Type B pancreatic cell (in vitro differentiated cells): Measurements from ENCODE around the gene SOX12. TPM values are rescaled to one million over a fixed set of nuclear protein-coding genes. Genes with fewer than 3 reads are reported as not detected.
"Not testable (repeated sequence)": the region's sequence is repeated elsewhere in the genome, so short reads cannot be mapped to it uniquely, and the experiment has no call there.

Source experiments
- DNase-seq: peaks from one replicate; pipeline ENCODE4 v3.0.0; 2021; ENCODE audit warnings: mixed read lengths; ENCODE audit not compliant: unreplicated experiment; ENCODE audit errors: extremely low spot score
- H3K27ac Mint-ChIP-seq: 2 replicates; pipeline ENCODE4 v1.8.0; 2021; ENCODE audit warnings: mild to moderate bottlenecking, mixed read lengths
- H3K27me3 Mint-ChIP-seq: 2 replicates; pipeline ENCODE4 v1.8.0; 2021; ENCODE audit warnings: mixed read lengths
- H3K36me3 Mint-ChIP-seq: 2 replicates; pipeline ENCODE4 v1.8.0; 2021; ENCODE audit warnings: mixed read lengths
- H3K4me1 Mint-ChIP-seq: one replicate; pipeline ENCODE4 v1.8.0; 2021; ENCODE audit warnings: mixed read lengths; ENCODE audit not compliant: unreplicated experiment
- H3K4me3 Mint-ChIP-seq: 2 replicates; pipeline ENCODE4 v1.8.0; 2021; ENCODE audit warnings: mild to moderate bottlenecking, mixed read lengths
- H3K9me3 Mint-ChIP-seq: 2 replicates; pipeline ENCODE4 v1.8.0; 2021; ENCODE audit warnings: mixed read lengths
- total RNA-seq: library from RNA; stranded (reverse); gene quantifications from 2 replicates; pipeline ENCODE4 v1.2.1, GENCODE V29; 2021; ENCODE audit warnings: low replicate concordance
- TF ChIP-seq, protein P1 (sequence below): fragments of 200-600 bp; sonication (generic); conservative IDR thresholded peaks from 2 replicates; pipeline ENCODE4 v1.5.0; 2021; ENCODE audit warnings: antibody characterized with exemption, mild to moderate bottlenecking

Gene SOX12
- total RNA-seq, 1 donor from 2014 or later: 52.7 TPM

DNA sequence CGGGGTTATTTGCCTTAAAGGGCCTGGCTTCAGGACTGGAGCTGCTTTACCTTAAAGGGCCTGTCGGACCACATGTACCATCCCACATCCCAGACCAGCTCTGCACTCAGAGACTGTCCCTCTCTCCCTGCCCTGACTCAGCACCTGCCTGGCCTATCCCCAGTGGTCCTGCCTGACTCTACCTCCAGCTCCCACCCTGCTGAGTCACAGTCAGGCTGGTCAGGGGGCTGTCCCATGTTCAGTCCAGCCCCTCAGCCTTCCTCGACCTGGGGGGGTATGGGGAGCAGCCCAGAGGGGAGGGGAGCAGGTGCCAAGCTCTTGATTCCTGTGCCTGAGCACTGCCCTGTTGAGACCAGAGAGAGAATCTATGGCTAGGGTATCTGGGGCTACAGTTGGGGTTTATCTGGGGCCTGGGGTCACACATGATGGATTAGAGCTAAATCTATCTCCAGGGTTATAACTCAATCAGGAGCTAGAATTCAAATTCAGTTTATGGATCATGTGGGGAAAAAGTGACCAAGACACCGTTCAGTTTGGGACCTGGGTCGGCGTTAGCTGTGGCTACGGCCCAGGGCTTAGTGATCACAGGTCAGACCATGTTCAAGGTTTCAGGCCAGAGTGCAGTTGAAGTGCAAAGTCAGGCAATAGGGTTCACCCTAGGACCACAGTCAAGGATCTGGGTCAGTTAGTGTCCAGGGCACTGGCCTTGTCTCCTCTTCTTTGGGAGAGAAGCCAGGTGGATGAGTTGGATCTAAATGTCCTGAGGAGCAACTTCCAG, 45.8 kb downstream of the SOX12 start:
- Mint-ChIP-seq H3K9me3 (no peaks in the 10 kb centered on the region), H3K27ac (peak overlapping the region; percentile 59), H3K36me3 (no peaks in the 10 kb centered on the region), H3K4me1 (peaks cover 20% of the 10 kb centered on the region), H3K27me3 (no peaks in the 10 kb centered on the region), H3K4me3 (no peak overlapping the region)
- TF ChIP-seq, protein P1, sequence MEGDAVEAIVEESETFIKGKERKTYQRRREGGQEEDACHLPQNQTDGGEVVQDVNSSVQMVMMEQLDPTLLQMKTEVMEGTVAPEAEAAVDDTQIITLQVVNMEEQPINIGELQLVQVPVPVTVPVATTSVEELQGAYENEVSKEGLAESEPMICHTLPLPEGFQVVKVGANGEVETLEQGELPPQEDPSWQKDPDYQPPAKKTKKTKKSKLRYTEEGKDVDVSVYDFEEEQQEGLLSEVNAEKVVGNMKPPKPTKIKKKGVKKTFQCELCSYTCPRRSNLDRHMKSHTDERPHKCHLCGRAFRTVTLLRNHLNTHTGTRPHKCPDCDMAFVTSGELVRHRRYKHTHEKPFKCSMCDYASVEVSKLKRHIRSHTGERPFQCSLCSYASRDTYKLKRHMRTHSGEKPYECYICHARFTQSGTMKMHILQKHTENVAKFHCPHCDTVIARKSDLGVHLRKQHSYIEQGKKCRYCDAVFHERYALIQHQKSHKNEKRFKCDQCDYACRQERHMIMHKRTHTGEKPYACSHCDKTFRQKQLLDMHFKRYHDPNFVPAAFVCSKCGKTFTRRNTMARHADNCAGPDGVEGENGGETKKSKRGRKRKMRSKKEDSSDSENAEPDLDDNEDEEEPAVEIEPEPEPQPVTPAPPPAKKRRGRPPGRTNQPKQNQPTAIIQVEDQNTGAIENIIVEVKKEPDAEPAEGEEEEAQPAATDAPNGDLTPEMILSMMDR: no peak
- DNase-seq: no peak

DNA sequence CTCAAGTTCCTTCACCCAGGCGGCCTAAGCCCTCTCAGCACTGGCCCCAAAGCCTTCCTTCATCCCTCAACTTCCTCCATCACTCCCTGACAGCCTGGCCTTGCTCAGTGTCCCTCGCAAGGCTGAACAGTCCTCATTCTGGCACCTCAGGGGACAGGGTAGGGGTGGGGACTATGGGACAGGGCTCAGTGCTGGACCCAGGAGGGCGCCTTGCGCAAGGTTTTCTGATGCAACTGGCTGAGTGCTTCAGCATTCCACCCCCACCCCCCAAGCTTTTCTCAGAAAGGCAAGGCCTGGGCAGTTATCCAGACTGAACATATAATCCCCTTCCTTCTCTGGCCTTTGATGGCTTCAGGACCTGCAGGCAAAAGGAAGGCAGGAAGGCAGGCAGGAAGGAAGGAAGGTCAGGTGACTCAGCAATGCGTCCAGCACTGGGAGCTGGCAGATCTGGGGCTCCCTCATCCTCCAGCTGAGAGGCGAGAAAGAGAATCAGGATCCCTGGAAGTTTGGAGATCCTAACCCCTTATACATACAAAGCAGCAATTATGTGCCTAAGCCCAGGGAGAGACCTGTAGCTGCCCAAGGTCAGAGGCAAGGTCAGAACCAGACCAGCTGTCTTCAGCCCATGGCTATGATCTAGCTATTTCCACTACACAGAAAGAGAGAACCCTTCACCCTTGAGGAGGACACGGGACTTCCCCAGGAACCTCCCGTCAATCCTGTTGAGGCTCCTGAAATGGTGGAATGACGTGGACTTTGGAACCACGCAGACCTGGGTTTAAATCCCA, 46.6 kb downstream of the SOX12 start:
- DNase-seq: no peak
- Mint-ChIP-seq H3K27ac (no peak overlapping the region), H3K9me3 (no peaks in the 10 kb centered on the region), H3K4me1 (peaks cover 15% of the 10 kb centered on the region), H3K4me3 (no peak overlapping the region), H3K36me3 (no peaks in the 10 kb centered on the region), H3K27me3 (no peaks in the 10 kb centered on the region)
- TF ChIP-seq, protein P1: no peak

DNA sequence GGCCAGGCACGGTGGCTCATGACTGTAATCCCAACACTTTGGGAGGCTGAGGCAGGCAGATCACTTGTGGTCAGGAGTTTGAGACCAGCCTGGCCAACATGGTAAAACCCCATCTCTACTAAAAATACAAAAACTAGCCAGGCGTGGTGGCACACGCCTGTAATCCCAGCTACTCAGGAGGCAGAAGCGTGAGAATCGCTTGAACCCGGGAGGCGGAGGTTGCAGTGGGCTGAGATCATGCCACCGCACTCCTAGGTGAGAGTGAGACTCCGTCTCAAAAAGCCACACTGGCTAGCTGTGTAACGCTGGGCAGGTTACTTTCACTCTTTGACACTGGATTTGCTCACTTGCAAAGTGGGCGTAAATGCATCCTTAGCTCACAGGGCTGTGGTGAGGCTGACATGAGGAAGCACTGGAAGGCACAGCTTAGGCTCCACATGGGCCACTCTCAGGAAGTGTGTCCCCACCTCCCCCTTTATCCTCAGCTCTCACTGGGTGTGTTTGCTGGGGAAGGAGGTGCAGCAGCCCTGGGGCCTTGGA, 47.3 kb downstream of the SOX12 start:
- H3K27me3 Mint-ChIP-seq, DNase-seq, H3K9me3 Mint-ChIP-seq, H3K4me3 Mint-ChIP-seq, H3K27ac Mint-ChIP-seq, H3K36me3 Mint-ChIP-seq: not testable (repeated sequence)
- peaks cover 11% of the 10 kb centered on the region for H3K4me1 Mint-ChIP-seq

DNA sequence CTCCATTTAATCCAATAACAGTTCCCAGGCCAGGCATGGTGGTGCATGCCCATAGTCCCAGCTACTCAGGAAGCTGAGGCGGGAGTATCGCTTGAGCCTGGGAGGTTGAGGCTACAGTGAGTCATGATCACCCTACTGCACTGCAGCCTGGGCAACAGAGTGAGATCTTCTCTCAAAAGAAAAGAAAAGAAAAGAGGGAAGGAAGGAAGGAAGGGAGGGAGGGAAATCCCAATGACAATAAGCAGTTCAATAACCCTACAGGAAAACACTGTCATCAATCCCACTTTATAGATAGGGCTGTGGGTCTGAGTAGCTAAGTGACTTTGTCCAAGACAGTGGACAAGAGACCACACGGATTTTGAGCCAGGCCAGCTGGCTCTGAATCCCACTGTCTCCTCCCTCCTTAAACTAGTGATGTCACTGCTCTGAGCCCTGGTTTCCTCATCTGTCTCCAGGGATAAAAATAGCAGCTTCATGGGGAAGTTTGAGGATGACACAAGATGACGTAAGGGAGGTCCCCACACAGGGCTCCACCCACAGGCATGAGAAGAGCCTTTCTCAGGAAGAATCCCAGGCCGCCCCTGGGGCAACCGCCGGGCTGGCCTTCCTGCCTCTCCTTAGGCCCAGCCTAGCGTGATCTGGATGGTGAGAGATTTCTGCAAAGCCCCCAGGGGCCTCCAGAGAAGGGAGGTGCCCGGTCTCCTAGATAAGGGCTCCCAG, 48.0 kb downstream of the SOX12 start:
- peak overlapping the region; percentile 29 for H3K27ac Mint-ChIP-seq

DNA sequence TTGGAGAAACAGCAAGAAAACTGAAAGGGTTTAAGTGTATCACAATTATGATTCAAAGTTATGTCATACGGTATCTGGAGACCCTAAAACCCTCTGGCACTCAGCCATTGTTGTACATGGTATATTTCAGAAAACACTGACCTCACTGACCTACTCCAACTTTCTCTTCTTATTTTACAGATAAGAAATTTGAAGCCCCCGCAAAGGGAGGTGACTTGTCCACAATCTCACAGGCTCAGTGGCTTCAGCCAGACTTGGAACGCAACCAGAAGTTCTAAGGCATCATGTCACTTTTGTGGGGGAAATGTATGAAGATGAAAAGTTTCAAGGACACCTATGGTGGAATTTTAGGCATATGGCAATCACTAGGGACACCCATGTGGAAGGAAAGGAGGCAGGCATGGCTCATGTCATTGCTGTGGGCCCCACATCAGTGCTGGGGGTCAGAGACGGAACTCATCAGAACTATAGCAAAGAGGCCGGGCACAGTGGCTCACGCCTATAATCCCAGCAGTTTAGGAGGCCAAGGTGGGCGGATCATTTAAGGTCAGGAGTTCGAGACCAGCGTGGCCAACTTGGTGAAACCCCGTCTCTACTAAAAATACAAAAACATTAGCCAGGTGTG, 50.0 kb downstream of the SOX12 start:
- H3K36me3 Mint-ChIP-seq: no peaks in the 10 kb centered on the region
- H3K27ac Mint-ChIP-seq: no peak overlapping the region
- no peak for DNase-seq
- H3K9me3 Mint-ChIP-seq: no peaks in the 10 kb centered on the region
- H3K4me1 Mint-ChIP-seq: peaks cover 5% of the 10 kb centered on the region
- H3K27me3 Mint-ChIP-seq: peaks cover 4% of the 10 kb centered on the region
- H3K4me3 Mint-ChIP-seq: no peak overlapping the region
- TF ChIP-seq, protein P1: no peak

More for the DNA sequence above, 48.0 kb downstream of the SOX12 start:
- TF ChIP-seq, protein P1: no peak
- no peaks in the 10 kb centered on the region for H3K9me3 Mint-ChIP-seq
- H3K4me1 Mint-ChIP-seq: peaks cover 11% of the 10 kb centered on the region
- H3K36me3 Mint-ChIP-seq: no peaks in the 10 kb centered on the region
- H3K4me3 Mint-ChIP-seq: no peak overlapping the region
- H3K27me3 Mint-ChIP-seq: peaks cover 4% of the 10 kb centered on the region
- DNase-seq: no peak
